HCT116 (cell line): ENCODE measurements around the gene AUTS2. TPM values are rescaled to one million over a fixed set of nuclear protein-coding genes. Genes with fewer than 3 reads are reported as not detected.

ENCODE experiments used
- ATAC-seq: fragments of 200-7000 bp; cut with Tn5 transposase; 2 replicates; pipeline ENCODE4 v1.9.1; 2020; ENCODE audit warnings: mild to moderate bottlenecking, moderate library complexity
- BruUV-seq: library from RNA; stranded (reverse); fragments of 400-500 nt; replicated peaks from 2 replicates; lab custom pipeline; 2021; lab: Mats Ljungman, UMichigan
- CTCF ChIA-PET: fragments of 300-600 bp; sonication (Branson Sonifier 250); formaldehyde crosslinking; loops from one replicate; lab custom pipeline; 2021; ENCODE audit warnings: antibody characterized with exemption; lab: Charles Lee
- POLR2A ChIA-PET: fragments of 300-600, 350-600 bp; sonication (Branson Sonifier 250); formaldehyde crosslinking; loops from one replicate; lab custom pipeline; 2021; ENCODE audit warnings: antibody characterized with exemption; lab: Charles Lee
- RAD21 ChIA-PET, 2 experiments: fragments of 300-600 bp; sonication (Branson Sonifier 250); formaldehyde crosslinking; loops; one replicate each; lab custom pipeline; 2023; ENCODE audit warnings: low total read pairs in 2 of 2; ENCODE audit not compliant: uncharacterized antibody in 2 of 2, unreplicated experiment in 2 of 2, low non-redundant PET in 1 of 2; lab: Charles Lee
- DNase-seq: peaks from one replicate; pipeline ENCODE4 v3.0.0-alpha.2; 2010; ENCODE audit warnings: low read depth, low spot score
- H2AFZ ChIP-seq: fragments of 200-600 bp; shearing (Covaris generic), sonication (generic); 2 replicates; pipeline ENCODE4 v1.6.1; 2017; ENCODE audit warnings: low read depth, mixed run types, mixed read lengths, antibody characterized with exemption, low read length; ENCODE audit not compliant: poor library complexity, severe bottlenecking
- H3K27ac ChIP-seq: 2 replicates; pipeline ENCODE4 v1.5.1; 2012; ENCODE audit warnings: low read depth, low read length
- H3K27me3 ChIP-seq: fragments of 200-600 bp; sonication (generic); 2 replicates; pipeline ENCODE4 v1.6.1; 2016; ENCODE audit warnings: mixed run types, low read length, mixed read lengths; ENCODE audit not compliant: insufficient read depth
- H3K36me3 ChIP-seq, 2 experiments: fragments of 200-500 bp in 1 of 2; fragments of 200-600 bp in 1 of 2; sonication (Bioruptor generic) in 1 of 2; sonication (generic) in 1 of 2; 2 replicates each; pipeline versions ENCODE4 v1.5.1 to v1.6.1; 2014 to 2016; ENCODE audit warnings: low read length in 2 of 2, inconsistent platforms in 1 of 2, mixed read lengths in 1 of 2, mixed run types in 1 of 2; ENCODE audit not compliant: insufficient read depth in 2 of 2, control insufficient read depth in 1 of 2
- H3K4me1 ChIP-seq, 2 experiments: fragments of 200-600 bp in 1 of 2; sonication (generic) in 1 of 2; 2 replicates each; pipeline versions ENCODE4 v1.5.1 to v1.6.1; 2012 to 2017; ENCODE audit warnings: low read length in 2 of 2, inconsistent platforms in 1 of 2, mild to moderate bottlenecking in 1 of 2, mixed read lengths in 1 of 2, mixed run types in 1 of 2, moderate library complexity in 1 of 2; ENCODE audit not compliant: insufficient read depth in 2 of 2, control insufficient read depth in 1 of 2
- H3K4me2 ChIP-seq: fragments of 200-600 bp; sonication (generic); 2 replicates; pipeline ENCODE4 v1.6.1; 2017; ENCODE audit warnings: mixed run types, low read length, mixed read lengths
- H3K4me3 ChIP-seq, 2 experiments: fragments of 200-600 bp in 1 of 2; sonication (generic) in 1 of 2; replicated peaks in 1 of 2; 2 replicates each; pipeline ENCODE4 v1.5.1; 2011 to 2016; ENCODE audit warnings: low read length in 2 of 2, control low read depth in 1 of 2, low read depth in 1 of 2, mild to moderate bottlenecking in 1 of 2, mixed read lengths in 1 of 2, mixed run types in 1 of 2
- H3K79me2 ChIP-seq: fragments of 200-600 bp; sonication (generic); 2 replicates; pipeline ENCODE4 v1.6.1; 2017; ENCODE audit warnings: mild to moderate bottlenecking, mixed run types, low read length, moderate library complexity, mixed read lengths; ENCODE audit not compliant: insufficient read depth
- H3K9ac ChIP-seq: fragments of 200-600 bp; sonication (generic); 2 replicates; pipeline ENCODE4 v1.6.1; 2016; ENCODE audit warnings: low read length, mixed read lengths
- H3K9me2 ChIP-seq: fragments of 200-600 bp; sonication (generic), shearing (Covaris generic); 2 replicates; pipeline ENCODE4 v1.6.1; 2017; ENCODE audit warnings: mixed run types, mild to moderate bottlenecking, moderate library complexity; ENCODE audit not compliant: insufficient read depth
- H3K9me3 ChIP-seq, 2 experiments: fragments of 200-500 bp in 1 of 2; fragments of 200-600 bp in 1 of 2; sonication (Bioruptor generic) in 1 of 2; sonication (generic) in 1 of 2; 2 replicates each; pipeline ENCODE4 v1.6.1; 2014 to 2017; ENCODE audit warnings: low read length in 2 of 2, mixed read lengths in 2 of 2, inconsistent platforms in 1 of 2, low read depth in 1 of 2, mild to moderate bottlenecking in 1 of 2, mixed run types in 1 of 2, moderate library complexity in 1 of 2; ENCODE audit not compliant: control insufficient read depth in 1 of 2, insufficient read depth in 1 of 2
- H4K20me1 ChIP-seq: fragments of 200-600 bp; sonication (generic), shearing (Covaris generic); 2 replicates; pipeline ENCODE4 v1.6.1; 2017; ENCODE audit warnings: mixed run types, mild to moderate bottlenecking, moderate library complexity; ENCODE audit not compliant: insufficient read depth
- CEBPB ChIP-seq: IDR thresholded peaks from 2 replicates; pipeline ENCODE4 v1.6.1; 2012; ENCODE audit warnings: low read depth
- EZH2 ChIP-seq: fragments of 200-600 bp; sonication (generic); IDR thresholded peaks from 2 replicates; pipeline ENCODE4 v1.6.1; 2017; ENCODE audit warnings: antibody characterized with exemption, mixed run types
- EZH2phosphoT487 ChIP-seq: fragments of 200-600 bp; IDR thresholded peaks from 2 replicates; pipeline ENCODE4 v1.6.1; 2018; ENCODE audit warnings: antibody characterized with exemption, borderline replicate concordance
- FOSL1 ChIP-seq: IDR thresholded peaks from 2 replicates; pipeline ENCODE4 v1.6.1; 2012; ENCODE audit warnings: low read depth
- JUND ChIP-seq: IDR thresholded peaks from 2 replicates; pipeline ENCODE4 v1.6.1; 2012
- MAX ChIP-seq: IDR thresholded peaks from 2 replicates; pipeline ENCODE4 v1.6.1; 2012
- POLR2A ChIP-seq: IDR thresholded peaks from 2 replicates; pipeline ENCODE4 v1.7.0; 2011; ENCODE audit warnings: borderline replicate concordance; ENCODE audit not compliant: insufficient read depth, insufficient read length; ENCODE audit errors: extremely low read depth
- POLR2AphosphoS5 ChIP-seq: IDR thresholded peaks from 2 replicates; pipeline ENCODE4 v1.6.1; 2011; ENCODE audit warnings: mild to moderate bottlenecking, low read depth, low read length, moderate library complexity
- SP1 ChIP-seq: IDR thresholded peaks from 2 replicates; pipeline ENCODE4 v1.6.1; 2012; ENCODE audit warnings: low read depth
- TCF7L2 ChIP-seq: IDR thresholded peaks from 2 replicates; pipeline ENCODE4 v1.7.0; 2011; ENCODE audit warnings: borderline replicate concordance, inconsistent platforms; ENCODE audit not compliant: insufficient read depth, insufficient read length; ENCODE audit errors: extremely low read depth
- intact Hi-C: fragments of 100-400 bp; cut with micrococcal nuclease; formaldehyde crosslinking; loops from 2 replicates; pipeline ENCODE4 v1.10.0; 2022
- total RNA-seq: library from RNA; stranded (reverse); gene quantifications from one replicate; pipeline ENCODE4 v1.2.1, GENCODE V29; 2021; ENCODE audit not compliant: unreplicated experiment
- TF ChIP-seq, protein P1 (sequence below): IDR thresholded peaks from 2 replicates; pipeline ENCODE4 v1.6.1; 2012; ENCODE audit warnings: low read depth
- TF ChIP-seq, protein P2 (sequence below): IDR thresholded peaks from 2 replicates; pipeline ENCODE4 v1.6.1; 2012

The AUTS2 gene
- total RNA-seq, 1 experiment from 2014 or later: 0.93 TPM

- peaks cover 13 to 20% of the 10 kb centered on the region in 2 experiments; a peak in 3 of 4 replicates for H3K9me3 ChIP-seq
- no peaks in the 10 kb centered on the region for H4K20me1 ChIP-seq
- H3K9me2 ChIP-seq: no peaks in the 10 kb centered on the region
- H3K9ac ChIP-seq: no peak overlapping the region
- H3K36me3 ChIP-seq: no peaks in the 10 kb centered on the region
- ChIA-PET POLR2A (no interaction called here), CTCF (no interaction called here), RAD21 (no interaction called here)
- no TSS peak for BruUV-seq
- no peak overlapping the region for H3K4me3 ChIP-seq
- TF ChIP-seq SP1 (no peak), JUND (no peak), MAX (no peak), POLR2A (no peak), POLR2AphosphoS5 (no peak), TCF7L2 (no peak), EZH2 (no peak), EZH2phosphoT487 (no peak), CEBPB (no peak), FOSL1 (no peak)
- TF ChIP-seq, protein P1, sequence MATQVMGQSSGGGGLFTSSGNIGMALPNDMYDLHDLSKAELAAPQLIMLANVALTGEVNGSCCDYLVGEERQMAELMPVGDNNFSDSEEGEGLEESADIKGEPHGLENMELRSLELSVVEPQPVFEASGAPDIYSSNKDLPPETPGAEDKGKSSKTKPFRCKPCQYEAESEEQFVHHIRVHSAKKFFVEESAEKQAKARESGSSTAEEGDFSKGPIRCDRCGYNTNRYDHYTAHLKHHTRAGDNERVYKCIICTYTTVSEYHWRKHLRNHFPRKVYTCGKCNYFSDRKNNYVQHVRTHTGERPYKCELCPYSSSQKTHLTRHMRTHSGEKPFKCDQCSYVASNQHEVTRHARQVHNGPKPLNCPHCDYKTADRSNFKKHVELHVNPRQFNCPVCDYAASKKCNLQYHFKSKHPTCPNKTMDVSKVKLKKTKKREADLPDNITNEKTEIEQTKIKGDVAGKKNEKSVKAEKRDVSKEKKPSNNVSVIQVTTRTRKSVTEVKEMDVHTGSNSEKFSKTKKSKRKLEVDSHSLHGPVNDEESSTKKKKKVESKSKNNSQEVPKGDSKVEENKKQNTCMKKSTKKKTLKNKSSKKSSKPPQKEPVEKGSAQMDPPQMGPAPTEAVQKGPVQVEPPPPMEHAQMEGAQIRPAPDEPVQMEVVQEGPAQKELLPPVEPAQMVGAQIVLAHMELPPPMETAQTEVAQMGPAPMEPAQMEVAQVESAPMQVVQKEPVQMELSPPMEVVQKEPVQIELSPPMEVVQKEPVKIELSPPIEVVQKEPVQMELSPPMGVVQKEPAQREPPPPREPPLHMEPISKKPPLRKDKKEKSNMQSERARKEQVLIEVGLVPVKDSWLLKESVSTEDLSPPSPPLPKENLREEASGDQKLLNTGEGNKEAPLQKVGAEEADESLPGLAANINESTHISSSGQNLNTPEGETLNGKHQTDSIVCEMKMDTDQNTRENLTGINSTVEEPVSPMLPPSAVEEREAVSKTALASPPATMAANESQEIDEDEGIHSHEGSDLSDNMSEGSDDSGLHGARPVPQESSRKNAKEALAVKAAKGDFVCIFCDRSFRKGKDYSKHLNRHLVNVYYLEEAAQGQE: no peak
- TF ChIP-seq, protein P2, sequence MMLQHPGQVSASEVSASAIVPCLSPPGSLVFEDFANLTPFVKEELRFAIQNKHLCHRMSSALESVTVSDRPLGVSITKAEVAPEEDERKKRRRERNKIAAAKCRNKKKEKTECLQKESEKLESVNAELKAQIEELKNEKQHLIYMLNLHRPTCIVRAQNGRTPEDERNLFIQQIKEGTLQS: no peak
- H3K4me1 ChIP-seq: no peaks in the 10 kb centered on the region
- no peaks in the 10 kb centered on the region for H3K79me2 ChIP-seq
- H3K4me2 ChIP-seq: no peak overlapping the region
- ATAC-seq (no peak), DNase-seq (no peak)
- no peaks in the 10 kb centered on the region for H3K27me3 ChIP-seq
- H3K27ac ChIP-seq: no peak overlapping the region
- intact Hi-C loops: no loop called here
- H2AFZ ChIP-seq: no peak overlapping the region
Measured at GRCh38 chr7:69677881-69678493, 79.7 kb downstream of the AUTS2 start.
